ENCODE data around the gene IGSF9.

DNA sequence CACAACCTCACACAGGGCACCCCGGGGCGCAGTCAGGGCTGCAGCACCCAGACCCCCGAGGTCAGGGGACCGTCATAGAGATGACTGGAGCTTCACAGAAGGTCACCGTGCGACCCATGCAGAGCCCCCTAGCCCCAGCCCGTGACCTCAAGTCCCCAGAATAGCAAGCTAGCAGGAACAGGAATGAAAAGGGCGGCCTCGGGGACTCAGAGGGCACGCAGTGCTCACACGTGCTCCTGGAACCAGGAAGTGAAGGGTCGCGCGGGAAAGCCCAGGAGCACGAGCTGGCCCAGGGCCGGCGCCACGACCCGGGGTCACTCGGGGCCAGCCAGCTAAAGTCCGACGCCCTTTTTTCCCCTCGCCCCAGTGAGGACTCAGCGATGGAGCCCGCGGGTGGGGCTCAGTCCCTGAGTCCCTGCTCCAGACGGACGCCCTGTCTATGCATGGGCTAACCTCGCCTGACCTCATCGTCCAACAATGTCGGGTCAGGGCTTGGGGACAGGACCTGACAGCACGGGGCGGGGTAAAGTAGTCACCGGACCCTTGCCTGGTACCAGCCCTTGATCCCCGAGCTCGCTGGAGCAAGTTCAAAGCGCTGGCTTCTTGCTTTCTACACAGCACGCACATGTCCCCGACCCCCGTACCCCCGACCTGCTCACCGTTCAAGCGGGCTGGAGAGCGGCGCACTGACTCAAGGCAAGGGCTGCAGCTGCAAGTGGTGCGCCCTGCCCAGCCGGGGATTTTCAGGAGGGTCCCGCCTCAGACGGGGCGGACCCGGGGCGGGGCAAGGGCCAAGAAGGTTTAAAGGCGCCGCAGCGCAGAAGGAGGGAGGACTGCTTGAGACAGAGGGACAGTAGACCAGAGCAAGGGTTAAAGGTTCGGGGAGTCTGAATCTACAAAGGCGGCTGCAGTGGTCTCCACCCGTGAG is 20.4 kb downstream of the IGSF9 start, which contains the start of gene TAGLN2:
- TF ChIP-seq CTCF (conservative IDR thresholded peaks at IDR 0.05 in 1 of 2, IDR thresholded peaks at IDR 0.05 in 1 of 2; ENCODE audit: extremely low read depth in 1 of 2, insufficient read depth in 1 of 2, low read depth in 1 of 2, low read length in 2 of 2) (no peak), EZH2 (IDR thresholded peaks at IDR 0.05; ENCODE audit: borderline replicate concordance, low read length) (no peak)

Data from mammary epithelial cell (primary cell).